Loucy (cell line): ENCODE measurements around the gene PNPLA2.

ENCODE experiments used
- H2AFZ ChIP-seq: fragments of 200-600 bp; sonication (generic); 2 replicates; pipeline ENCODE4 v1.6.0; 2016; ENCODE audit warnings: antibody characterized with exemption, mild to moderate bottlenecking, low read length, moderate library complexity
- H3F3A ChIP-seq: fragments of 200-600 bp; 2 replicates; pipeline ENCODE4 v1.6.0; 2016; ENCODE audit warnings: antibody characterized with exemption, low read depth, mild to moderate bottlenecking
- H3K27me3 ChIP-seq: fragments of 200-600 bp; sonication (generic); 2 replicates; pipeline ENCODE4 v1.6.1; 2014; ENCODE audit warnings: low read length, mild to moderate bottlenecking; ENCODE audit not compliant: insufficient read depth, poor library complexity, severe bottlenecking
- H3K36me3 ChIP-seq: fragments of 200-600 bp; sonication (generic); 2 replicates; pipeline ENCODE4 v1.6.1; 2016; ENCODE audit warnings: low read length; ENCODE audit not compliant: insufficient read depth
- H3K4me1 ChIP-seq: fragments of 200-600 bp; sonication (generic); 2 replicates; pipeline ENCODE4 v1.5.1; 2014; ENCODE audit warnings: low read length, mild to moderate bottlenecking; ENCODE audit not compliant: insufficient read depth, poor library complexity, severe bottlenecking
- H3K4me2 ChIP-seq: fragments of 200-600 bp; sonication (generic); 2 replicates; pipeline ENCODE4 v1.6.0; 2014; ENCODE audit warnings: antibody characterized with exemption, low read length, low read depth, mild to moderate bottlenecking; ENCODE audit not compliant: poor library complexity, severe bottlenecking
- H3K4me3 ChIP-seq: fragments of 200-600 bp; sonication (generic); 2 replicates; pipeline ENCODE4 v1.5.1; 2014; ENCODE audit warnings: low read length, mild to moderate bottlenecking, mixed read lengths; ENCODE audit not compliant: poor library complexity, severe bottlenecking
- H3K79me2 ChIP-seq: fragments of 200-600 bp; sonication (generic); 2 replicates; pipeline ENCODE4 v1.6.1; 2014; ENCODE audit warnings: low read length; ENCODE audit not compliant: insufficient read depth
- H3K9ac ChIP-seq: fragments of 200-600 bp; sonication (generic); 2 replicates; pipeline ENCODE4 v1.6.0; 2014; ENCODE audit warnings: mild to moderate bottlenecking, low read depth, low read length, moderate library complexity; ENCODE audit not compliant: poor library complexity, severe bottlenecking
- H3K9me2 ChIP-seq: fragments of 200-600 bp; sonication (generic); replicated peaks from 2 replicates; pipeline ENCODE4 v1.6.1; 2016; ENCODE audit warnings: low read depth, low read length, mixed read lengths
- H3K9me3 ChIP-seq: fragments of 200-600 bp; sonication (generic); 2 replicates; pipeline ENCODE4 v1.6.1; 2014; ENCODE audit warnings: mild to moderate bottlenecking, antibody characterized with exemption, low read length, low read depth; ENCODE audit not compliant: insufficient read depth
- H4K20me1 ChIP-seq: fragments of 200-600 bp; sonication (generic); 2 replicates; pipeline ENCODE4 v1.6.0; 2014; ENCODE audit warnings: antibody characterized with exemption, low read length, mild to moderate bottlenecking; ENCODE audit not compliant: insufficient read depth, poor library complexity, severe bottlenecking
- EZH2phosphoT487 ChIP-seq: fragments of 200-600 bp; IDR thresholded peaks from 2 replicates; pipeline ENCODE4 v1.6.1; 2018; ENCODE audit warnings: antibody characterized with exemption, mild to moderate bottlenecking, moderate library complexity, borderline replicate concordance
- TF ChIP-seq, protein P1 (sequence below): fragments of 200-600 bp; sonication (generic); conservative IDR thresholded peaks from 2 replicates; pipeline ENCODE4 v1.5.1; 2014; ENCODE audit warnings: mild to moderate bottlenecking, antibody characterized with exemption, low read length

Gene PNPLA2

DNA sequence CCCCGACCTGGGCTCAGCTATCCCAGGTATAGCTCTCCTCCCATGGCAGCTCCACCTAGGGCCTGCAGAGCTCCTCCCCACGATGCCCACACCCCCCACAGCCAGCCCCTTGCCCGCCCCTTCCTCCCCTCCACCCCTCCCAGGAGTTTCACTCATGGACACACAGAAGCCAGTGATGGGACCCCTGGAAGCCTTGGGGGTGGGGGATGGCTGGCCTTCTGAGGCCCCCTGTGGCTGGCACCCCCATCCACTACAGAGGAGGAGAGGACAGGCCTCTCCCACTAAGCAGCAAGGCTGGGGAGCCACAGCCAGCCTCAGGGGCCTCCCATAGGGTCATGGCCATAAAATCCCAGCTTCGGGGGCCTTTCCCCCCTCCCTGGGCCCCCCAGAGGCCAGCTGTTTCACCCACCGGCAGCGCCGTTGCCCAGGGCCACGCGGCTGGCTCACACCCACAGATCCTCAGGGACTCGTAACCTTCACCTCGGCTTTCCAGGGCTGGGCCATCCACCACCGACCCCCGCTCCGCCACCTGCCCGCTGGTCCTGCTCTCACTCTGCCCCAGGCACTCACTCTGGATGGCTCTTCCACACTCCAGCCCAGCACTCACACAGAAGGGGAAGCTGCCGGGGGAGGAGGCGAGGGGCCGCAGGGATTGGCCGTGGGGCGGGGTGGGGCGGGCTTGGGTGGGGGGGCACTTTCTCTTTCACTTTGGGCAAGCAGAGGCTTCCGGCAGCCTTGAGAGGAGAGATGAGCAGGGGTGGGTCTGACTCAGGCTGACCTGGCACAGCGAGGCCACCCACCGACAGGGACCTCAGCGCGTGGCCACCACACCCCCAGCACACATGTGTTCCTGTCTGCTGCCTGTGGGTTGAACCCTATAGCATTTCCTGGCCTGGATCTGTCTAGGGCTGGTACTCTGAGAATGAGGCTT, 22.8 kb upstream of the PNPLA2 start:
- no peak overlapping the region for H2AFZ ChIP-seq
- H3K79me2 ChIP-seq, result peaks cover 19% of the 10 kb centered on the region; the same call in 1 of the 2 replicates
- H3K9me2 ChIP-seq, result no peaks in the 10 kb centered on the region
- no peak for TF ChIP-seq EZH2phosphoT487
- TF ChIP-seq, protein P1, sequence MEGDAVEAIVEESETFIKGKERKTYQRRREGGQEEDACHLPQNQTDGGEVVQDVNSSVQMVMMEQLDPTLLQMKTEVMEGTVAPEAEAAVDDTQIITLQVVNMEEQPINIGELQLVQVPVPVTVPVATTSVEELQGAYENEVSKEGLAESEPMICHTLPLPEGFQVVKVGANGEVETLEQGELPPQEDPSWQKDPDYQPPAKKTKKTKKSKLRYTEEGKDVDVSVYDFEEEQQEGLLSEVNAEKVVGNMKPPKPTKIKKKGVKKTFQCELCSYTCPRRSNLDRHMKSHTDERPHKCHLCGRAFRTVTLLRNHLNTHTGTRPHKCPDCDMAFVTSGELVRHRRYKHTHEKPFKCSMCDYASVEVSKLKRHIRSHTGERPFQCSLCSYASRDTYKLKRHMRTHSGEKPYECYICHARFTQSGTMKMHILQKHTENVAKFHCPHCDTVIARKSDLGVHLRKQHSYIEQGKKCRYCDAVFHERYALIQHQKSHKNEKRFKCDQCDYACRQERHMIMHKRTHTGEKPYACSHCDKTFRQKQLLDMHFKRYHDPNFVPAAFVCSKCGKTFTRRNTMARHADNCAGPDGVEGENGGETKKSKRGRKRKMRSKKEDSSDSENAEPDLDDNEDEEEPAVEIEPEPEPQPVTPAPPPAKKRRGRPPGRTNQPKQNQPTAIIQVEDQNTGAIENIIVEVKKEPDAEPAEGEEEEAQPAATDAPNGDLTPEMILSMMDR, result no peak
- H3K4me1 ChIP-seq, result peaks cover 17% of the 10 kb centered on the region
- peak overlapping the region; percentile 85 for H3K4me3 ChIP-seq
- no peaks in the 10 kb centered on the region for H3K9me3 ChIP-seq
- H4K20me1 ChIP-seq, result peaks cover 14% of the 10 kb centered on the region
- peaks cover 3% of the 10 kb centered on the region; the same call in 1 of the 2 replicates for H3F3A ChIP-seq
- H3K27me3 ChIP-seq, result no peaks in the 10 kb centered on the region
- H3K9ac ChIP-seq, result peak overlapping the region; percentile 83
- H3K36me3 ChIP-seq, result no peaks in the 10 kb centered on the region
- H3K4me2 ChIP-seq, result peak overlapping the region; percentile 100

DNA sequence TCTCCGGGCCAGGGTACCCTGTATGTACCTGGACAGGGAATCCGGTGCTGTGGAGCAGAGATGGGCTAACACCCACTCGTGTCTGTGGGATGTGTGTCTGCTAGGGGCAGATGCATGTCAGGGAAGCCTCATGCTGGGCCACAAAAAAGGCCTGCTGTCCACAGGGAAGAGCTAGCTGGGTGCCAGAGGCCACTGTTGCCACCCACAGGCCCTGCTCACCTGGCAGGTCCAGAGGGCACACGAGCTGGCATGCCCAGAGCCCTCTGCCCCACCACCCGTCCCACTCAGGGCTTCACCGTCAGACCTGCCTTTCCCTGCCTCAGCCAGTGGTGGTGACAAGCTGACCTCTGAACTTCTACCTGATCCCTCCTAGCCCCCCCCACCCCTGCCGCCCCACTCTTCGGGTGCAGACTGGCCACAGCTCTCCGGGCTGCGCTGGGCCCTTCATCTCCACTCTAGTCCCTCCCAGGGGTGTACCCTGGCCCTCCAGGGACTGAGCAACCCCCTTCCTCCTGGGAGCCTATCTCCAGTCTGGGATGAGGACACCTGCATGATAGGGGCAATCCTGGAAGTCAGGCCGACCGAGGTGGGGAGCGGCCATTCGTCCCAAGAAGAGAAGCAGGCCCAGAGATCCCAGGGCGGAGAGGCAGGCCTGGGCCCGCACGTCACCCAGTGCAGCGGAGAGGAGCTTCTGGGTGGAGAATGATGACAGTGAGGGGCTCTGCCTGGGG, 22.0 kb upstream of the PNPLA2 start:
- Histone ChIP-seq H3K4me2 (peak overlapping the region; percentile 100), H3K9me3 (no peaks in the 10 kb centered on the region), H3K79me2 (peaks cover 19% of the 10 kb centered on the region; the same call in 1 of the 2 replicates), H3K9ac (peak overlapping the region; percentile 83), H3K4me3 (peak overlapping the region; percentile 85), H4K20me1 (peaks cover 14% of the 10 kb centered on the region), H3K4me1 (peaks cover 17% of the 10 kb centered on the region), H2AFZ (no peak overlapping the region), H3K27me3 (no peaks in the 10 kb centered on the region), H3K9me2 (no peaks in the 10 kb centered on the region), H3F3A (peaks cover 3% of the 10 kb centered on the region; the same call in 1 of the 2 replicates), H3K36me3 (no peaks in the 10 kb centered on the region)
- TF ChIP-seq, protein P1, result no peak
- TF ChIP-seq EZH2phosphoT487, result no peak

DNA sequence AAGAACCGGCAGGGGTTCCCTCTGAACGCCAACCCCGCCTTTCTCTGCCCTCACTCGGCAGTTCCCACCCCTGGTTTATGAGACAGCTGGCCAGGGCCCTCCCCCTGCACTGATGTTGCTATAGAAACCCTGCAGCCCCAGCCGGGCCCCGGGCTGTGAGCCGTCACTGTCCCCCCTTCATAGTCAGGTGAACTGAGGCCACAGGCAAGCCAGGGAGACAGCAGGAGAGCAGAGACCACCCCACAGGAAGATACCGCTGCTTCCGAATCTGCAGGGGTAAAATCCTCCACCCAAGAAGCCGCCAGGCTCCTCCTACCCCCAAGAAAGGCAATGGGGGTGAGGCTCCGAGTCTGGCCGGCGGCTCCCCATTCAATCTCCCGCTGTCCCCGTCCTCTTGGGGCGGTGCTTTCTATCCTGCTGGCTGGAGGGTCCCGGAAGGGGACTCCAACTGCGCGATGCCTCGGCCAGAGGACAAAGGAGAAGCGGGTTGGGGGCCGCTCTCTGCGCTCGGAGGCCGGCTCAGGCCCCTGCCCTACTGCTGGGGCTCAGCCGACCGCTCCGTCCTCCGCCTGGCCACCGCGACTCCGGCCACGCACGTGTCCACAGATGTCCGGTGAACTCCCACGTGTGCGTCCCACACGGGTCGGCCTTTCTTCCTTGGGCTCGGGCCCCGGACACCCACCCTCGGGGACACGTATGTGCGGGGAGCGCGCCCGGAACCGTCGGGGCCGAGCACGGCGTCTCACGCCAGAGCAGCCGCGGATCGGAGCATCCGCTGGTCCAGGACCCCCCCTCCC, 21.2 kb upstream of the PNPLA2 start:
- H2AFZ ChIP-seq, result peak overlapping the region; percentile 55; the same call in 1 of the 2 replicates
- peaks cover 14% of the 10 kb centered on the region for H4K20me1 ChIP-seq

More for the DNA sequence above, 21.2 kb upstream of the PNPLA2 start:
- no peaks in the 10 kb centered on the region for H3K9me3 ChIP-seq
- H3K36me3 ChIP-seq, result no peaks in the 10 kb centered on the region
- H3F3A ChIP-seq, result peaks cover 3% of the 10 kb centered on the region; the same call in 1 of the 2 replicates
- no peaks in the 10 kb centered on the region for H3K27me3 ChIP-seq
- H3K4me3 ChIP-seq, result peak overlapping the region; percentile 85
- H3K9me2 ChIP-seq, result no peaks in the 10 kb centered on the region
- peak overlapping the region; percentile 83 for H3K9ac ChIP-seq
- H3K4me2 ChIP-seq, result peak overlapping the region; percentile 100
- peaks cover 20% of the 10 kb centered on the region; the same call in 1 of the 2 replicates for H3K79me2 ChIP-seq
- TF ChIP-seq, protein P1, result no peak
- TF ChIP-seq EZH2phosphoT487, result no peak
- peaks cover 17% of the 10 kb centered on the region for H3K4me1 ChIP-seq
